ENCODE measurements around the gene TMEM44.

DNA sequence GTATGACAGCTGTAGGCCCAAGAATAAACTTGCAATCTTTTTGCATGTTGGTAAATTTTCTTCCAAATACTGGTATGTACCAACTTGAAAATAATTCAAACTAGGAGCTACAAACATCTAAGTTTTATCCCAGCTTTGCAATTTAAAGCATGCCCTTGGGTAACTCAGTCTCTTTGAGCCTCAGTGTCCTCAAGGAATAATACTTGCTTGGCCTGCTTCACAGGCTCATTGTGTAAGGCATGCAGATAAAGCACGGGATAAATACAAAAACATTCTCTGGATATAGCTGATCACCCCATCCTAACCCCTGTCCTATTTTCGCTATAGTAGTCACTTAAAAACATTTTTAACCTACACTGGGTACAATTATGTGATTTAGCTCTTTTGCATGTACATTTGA, 9.6 kb upstream of the TMEM44 start:
- TF ChIP-seq, protein P1, sequence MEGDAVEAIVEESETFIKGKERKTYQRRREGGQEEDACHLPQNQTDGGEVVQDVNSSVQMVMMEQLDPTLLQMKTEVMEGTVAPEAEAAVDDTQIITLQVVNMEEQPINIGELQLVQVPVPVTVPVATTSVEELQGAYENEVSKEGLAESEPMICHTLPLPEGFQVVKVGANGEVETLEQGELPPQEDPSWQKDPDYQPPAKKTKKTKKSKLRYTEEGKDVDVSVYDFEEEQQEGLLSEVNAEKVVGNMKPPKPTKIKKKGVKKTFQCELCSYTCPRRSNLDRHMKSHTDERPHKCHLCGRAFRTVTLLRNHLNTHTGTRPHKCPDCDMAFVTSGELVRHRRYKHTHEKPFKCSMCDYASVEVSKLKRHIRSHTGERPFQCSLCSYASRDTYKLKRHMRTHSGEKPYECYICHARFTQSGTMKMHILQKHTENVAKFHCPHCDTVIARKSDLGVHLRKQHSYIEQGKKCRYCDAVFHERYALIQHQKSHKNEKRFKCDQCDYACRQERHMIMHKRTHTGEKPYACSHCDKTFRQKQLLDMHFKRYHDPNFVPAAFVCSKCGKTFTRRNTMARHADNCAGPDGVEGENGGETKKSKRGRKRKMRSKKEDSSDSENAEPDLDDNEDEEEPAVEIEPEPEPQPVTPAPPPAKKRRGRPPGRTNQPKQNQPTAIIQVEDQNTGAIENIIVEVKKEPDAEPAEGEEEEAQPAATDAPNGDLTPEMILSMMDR (IDR thresholded peaks at IDR 0.05): no peak
- TF ChIP-seq POLR2A (IDR thresholded peaks at IDR 0.05): no peak
